HG02642 (cell line): Measurements from ENCODE around the gene MYF5.

Experiments
- ATAC-seq: cut with Tn5 transposase; IDR thresholded peaks from one replicate; pipeline ENCODE4 v1.9.1; 2021; ENCODE audit warnings: mild to moderate bottlenecking; ENCODE audit not compliant: unreplicated experiment, poor library complexity

Gene MYF5

DNA sequence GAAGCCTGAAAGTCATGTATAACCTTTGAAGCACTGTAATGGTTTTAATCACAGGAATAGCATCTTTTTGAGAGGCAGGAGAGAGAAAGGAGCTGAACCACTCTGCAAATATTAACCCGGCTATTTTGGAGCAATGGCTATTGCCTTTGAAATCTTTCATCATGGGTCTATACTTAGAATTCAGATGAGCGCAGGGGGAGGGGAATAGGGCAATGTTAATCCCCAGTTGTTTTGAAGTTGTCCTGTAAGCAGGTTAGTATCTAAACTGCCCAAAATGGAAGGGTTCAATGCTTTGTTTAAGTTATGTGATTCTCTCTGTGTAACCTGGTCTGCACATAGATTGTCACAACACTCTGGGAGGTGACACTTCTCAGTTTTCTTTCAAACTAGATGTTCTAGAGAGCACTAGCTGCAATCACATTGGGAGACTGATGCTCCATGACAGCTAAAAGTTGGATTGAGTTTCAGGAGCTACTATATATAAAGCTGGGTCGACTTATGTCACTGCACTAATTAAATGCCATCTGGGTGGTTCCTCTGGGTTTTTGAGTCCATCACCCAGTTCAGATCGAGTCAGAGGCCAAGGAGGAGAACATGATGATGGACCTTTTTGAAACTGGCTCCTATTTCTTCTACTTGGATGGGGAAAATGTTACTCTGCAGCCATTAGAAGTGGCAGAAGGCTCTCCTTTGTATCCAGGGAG lies 9.4 kb upstream of the MYF5 start, which contains the start of gene MYF6:
TSS of gene MYF6 (plus strand) at position 509 of the 704 bp plus-strand sequence. CDS start at position 595, 86 bp downstream.
- no peak for ATAC-seq

DNA sequence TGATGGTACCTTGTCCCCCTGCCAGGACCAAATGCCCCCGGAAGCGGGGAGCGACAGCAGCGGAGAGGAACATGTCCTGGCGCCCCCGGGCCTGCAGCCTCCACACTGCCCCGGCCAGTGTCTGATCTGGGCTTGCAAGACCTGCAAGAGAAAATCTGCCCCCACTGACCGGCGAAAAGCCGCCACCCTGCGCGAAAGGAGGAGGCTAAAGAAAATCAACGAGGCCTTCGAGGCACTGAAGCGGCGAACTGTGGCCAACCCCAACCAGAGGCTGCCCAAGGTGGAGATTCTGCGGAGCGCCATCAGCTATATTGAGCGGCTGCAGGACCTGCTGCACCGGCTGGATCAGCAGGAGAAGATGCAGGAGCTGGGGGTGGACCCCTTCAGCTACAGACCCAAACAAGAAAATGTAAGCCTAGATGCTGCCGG lies 8.9 kb upstream of the MYF5 start:
- no peak for ATAC-seq

DNA sequence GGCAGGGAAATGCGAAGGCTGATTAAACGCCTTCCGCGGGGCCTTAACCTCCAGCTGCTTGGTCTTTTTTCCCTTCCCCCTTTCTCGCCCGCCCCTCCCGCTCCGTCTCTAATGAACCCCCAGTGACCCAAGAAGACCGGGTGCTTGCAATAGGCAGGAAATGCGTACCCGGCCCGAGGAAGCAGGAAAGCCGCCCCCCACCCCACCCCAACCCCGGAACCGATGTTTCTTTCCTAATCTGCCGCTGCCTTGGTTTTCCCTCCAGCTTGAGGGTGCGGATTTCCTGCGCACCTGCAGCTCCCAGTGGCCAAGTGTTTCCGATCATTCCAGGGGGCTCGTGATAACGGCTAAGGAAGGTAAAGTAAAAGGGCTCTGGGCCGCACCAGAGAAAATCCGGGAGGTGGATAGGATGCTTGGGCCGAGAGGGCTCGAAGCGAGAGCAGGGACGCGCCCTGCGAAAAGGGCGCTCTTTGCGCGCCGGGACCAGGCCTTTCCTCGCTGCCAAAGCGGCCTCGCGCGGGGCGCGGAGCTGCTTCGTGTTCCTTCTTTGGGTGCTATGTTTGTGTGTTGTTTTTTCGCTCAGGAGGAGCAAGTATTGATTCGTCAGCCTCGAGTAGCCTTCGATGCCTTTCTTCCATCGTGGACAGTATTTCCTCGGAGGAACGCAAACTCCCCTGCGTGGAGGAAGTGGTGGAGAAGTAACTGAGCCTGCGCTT lies 8.3 kb upstream of the MYF5 start:
- ATAC-seq: no peak

DNA sequence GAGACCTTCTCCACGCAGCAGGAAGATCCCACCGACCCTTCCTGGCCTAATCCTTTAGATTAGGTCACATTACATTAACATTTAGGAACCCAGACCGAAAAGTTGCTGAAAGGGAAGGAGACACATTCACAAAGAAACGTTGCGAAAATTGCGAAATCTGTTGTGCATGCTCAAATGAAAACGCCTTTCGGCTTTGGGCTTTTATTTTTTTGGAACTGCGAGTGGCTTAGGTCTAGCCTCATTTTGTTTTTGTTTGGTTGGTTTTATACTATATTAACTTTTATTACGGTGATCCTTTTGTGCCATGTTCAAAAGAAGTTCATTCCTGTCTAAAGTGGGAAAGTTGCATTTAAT lies 7.8 kb upstream of the MYF5 start:
- no peak for ATAC-seq

DNA sequence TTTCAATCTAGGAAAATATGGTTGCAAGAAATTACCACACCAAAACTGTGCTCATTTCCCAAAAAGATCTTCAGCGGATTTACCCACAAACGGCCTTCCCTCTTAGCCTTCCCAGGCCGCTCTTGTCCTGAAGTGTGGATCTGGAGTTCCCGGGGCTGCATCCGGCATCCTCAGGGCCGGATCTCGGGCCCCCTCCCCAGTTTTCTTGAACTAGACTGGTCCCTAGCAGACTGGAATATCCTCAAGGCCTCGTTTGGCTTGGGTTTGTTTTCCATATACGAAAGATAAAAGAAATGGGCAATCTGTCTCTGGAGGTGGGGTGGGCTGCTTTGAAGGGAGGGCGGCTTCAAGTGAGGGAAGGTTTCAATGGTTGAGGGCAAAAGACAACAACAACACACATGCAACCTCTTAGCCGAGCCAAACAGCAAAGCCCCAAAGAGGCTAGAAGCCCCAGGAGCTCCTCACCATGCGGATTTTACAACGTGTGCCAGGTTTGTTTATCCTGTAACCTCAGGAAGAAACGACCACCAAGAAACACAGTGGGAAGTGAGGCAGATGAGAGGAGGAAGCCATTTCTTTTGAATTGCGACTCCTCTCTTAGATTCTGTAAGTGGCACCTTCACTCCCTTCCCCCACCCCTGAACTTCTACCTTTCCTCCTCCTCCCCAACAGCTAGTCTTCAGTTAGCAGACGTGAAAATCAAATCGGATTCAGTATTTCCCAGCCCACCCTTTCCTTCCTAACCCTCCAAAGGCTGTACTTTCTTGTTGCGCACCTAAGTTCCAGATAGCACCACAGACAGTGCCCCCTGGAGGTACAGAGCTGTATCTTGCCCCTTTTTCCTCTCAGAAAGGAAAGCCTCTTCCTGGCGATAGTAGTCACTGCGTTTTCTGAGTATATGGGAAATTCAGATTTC lies 6.6 kb upstream of the MYF5 start:
- ATAC-seq: peak; percentile 59

DNA sequence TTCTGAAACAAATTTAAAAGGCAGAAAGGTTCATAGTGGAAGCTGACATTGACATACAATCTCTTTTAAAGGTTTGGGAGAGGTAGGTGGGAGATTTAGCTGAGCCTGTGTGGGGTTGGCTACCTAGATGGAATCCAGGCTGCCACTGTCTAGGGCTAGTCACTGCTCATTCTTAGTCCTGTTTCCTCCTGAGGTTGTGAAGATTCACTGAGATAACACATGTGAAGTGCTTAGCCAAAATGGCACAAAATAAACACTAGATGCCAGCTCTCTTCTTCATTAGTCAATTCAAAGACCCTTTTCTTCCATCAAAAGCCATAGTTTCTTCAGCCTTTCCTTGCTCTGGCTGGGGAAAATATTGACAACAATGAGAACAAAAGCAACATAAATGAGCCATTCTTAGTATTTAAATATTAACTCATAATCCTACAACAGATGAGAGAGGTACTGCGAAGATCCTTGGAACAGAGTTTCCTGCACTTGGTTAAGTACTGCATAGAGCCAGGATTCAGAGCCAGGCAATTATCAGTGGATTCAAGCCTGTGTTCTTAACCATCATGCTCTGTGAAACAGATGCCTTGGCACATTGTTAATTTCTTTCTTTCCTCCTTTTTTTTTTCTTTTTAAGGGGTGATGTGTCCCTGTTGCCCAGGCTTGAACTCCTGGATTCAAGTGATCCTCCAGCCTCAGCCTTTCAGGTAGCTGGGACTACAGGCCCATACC lies 5.8 kb upstream of the MYF5 start:
- ATAC-seq: peak; percentile 26

DNA sequence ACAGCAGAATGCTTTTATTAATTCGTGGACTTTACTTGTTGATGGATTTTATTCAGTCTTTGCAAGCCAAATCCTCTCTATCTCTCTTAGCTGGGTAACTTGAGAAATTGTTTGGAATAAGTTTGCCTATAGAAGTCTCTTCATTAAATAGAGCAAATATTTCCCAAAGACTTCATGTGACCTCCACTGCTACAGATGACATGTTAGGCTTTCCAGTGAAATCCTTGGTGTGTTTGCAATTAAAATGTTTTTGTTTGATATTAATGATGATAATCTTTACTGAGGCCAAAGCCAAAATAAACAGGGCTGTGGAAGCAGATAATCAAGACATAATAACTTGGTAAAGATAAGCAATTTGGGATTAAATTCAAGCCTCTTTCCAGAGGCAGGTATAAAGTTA lies 4.8 kb upstream of the MYF5 start:
- ATAC-seq: no peak

DNA sequence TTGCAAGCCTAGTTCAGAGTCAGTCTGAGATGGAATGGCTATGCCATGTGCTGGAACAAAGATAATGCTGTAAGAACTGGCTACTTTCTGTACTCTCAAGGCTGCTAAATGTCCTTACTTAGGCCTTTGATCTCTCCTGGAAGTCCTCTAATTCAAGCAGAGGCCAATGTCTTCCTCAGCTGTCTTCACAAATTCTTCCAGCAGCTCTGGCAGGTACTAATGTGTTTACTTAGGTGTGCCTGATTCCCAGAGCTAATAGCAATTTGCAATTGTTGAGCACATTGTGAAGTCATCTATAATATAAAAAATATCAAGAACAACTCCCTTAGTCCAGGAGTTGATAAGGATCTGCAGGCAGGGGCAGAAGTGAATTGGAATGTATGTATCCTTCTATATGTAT lies 3.8 kb upstream of the MYF5 start:
- no peak for ATAC-seq

DNA sequence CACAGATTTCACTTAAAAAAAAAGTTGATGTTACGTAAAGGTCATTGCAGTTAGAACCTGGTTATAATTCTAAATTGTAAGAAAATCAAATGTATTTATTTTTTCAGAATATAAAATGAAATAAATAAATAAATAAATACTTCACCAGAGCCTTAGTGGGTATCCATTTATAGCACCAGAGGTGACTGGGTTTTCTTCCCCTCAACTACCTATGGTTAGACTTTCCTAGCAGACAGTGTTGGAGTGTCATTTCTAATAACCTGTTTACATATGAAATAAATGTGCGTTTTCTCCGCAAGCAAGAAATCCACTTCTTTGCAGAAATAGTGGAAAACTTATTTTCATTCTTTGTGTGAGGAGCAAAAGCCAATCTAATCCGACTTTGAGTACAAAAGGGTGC lies 3.3 kb upstream of the MYF5 start:
- no peak for ATAC-seq

DNA sequence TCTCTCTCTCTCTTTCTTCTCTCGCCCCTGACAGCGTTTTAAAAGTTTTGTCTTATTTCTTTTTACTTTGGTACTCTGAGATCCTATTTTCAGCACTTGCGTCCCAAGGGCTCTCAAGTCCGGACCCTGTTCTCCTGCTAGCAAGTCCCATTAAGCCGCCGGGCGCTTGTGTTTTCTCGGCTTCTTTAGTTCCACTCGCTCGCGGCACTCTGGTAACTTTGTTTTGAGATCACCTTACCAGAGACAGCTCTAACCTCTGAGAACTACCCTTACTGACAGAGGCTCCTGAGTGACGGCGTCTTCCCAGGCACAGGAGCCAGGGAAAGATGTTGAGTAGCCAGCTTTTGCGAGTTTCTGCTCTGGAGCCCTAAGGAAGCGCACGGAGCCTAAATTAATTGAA lies 2.7 kb upstream of the MYF5 start:
- no peak for ATAC-seq

DNA sequence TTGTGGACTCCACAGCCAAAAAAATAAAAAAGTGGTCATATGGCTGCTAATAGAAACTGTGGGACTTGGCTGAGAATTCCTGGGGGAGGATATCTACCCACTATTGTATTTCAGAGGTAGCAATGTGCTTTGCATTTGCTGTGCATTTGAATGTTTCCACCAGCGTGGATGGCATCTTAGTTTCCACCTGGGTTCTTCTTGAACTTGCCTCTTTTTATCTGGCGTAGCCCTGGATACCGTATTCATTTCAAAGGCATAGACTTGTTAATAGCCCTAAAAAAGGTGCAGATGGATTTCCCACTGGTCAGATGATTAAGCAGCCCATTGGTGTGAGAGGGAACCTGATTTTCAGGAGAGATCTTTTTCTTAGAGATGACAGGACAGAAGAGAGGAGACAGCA lies 1.9 kb upstream of the MYF5 start:
- ATAC-seq: no peak

DNA sequence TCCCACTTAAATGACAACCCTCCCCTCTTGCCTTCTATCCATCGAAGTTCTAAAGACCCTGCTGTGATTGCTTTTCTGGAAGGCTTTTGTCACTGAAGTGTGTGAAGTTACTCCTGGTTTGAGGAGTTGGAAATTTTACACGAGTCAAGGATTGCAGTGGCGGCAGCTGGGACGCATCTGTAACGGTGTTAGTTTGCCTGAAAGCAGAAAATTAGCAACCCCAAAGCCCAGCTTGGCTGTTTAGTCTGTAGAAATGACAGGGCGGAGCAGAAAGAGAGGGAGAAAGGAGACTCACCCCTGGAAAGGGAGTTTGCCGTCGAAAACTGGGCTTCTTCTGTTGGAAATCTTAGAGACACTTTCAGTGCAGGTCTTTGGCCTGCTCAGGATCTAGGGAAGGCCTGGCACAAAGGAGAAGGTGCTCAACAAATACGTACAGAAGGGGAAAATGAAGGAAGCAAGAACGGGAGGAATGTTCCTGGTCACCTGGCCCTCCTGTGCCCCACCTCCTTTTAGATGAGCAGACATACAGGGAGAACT lies 931 bp upstream of the MYF5 start:
- no peak for ATAC-seq

DNA sequence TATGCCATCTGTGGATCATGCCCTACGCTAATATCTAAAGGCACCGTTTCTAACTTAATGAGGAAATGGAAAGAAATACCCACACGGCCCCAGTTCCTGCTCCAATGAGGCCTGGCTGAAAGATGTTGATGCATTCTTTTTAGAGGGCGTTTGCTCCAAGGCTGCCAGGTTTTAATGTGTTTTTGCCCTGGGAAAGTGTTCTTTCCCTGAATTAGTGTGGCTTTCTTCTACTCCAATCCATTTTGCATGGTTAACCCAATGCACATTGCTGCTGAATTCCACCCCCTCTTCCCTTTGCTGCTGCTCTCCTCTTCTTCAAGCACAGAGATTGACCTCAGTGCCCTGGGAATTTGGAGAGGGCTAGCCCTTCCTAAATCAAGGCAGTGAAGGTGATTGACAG lies 1.1 kb downstream of the MYF5 start:
- no peak for ATAC-seq

DNA sequence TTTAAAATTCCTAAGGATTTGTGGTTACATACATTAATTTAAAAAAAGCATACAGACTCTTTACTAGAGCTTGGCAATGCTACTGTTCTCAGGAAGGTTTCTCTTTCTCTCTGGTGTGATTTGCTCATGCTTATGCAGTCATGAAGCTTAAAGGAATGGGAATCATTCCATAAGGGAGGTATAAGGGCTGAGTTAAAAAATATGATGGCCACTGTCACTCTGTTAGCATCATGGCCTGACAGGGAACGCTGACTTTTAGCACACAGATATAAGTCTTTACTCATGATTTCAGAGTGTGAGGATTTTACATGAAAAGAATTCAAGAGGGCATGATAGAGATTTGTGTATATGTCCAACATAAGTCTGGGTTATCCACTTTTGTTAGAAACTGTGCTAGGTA lies 3.8 kb downstream of the MYF5 start:
- no peak for ATAC-seq

DNA sequence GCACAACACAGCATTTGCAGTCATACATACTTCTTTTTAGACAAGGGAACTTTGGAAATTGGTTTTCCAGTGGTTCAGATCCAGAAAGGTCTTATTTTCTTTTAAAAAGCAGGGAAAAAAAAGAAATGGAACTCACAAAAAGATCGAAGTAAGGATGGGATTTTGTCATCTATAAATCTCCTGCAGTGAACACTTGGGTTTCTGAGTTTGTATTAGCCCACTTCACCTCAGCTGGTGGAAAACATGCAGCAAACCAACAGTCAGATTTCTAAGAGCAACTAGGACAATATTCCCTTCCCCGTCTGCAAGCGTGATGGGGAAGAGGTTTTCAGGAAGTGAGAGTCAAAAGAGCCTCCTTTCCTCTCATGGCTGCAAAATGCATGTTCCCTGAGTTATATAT lies 4.6 kb downstream of the MYF5 start:
- no peak for ATAC-seq

DNA sequence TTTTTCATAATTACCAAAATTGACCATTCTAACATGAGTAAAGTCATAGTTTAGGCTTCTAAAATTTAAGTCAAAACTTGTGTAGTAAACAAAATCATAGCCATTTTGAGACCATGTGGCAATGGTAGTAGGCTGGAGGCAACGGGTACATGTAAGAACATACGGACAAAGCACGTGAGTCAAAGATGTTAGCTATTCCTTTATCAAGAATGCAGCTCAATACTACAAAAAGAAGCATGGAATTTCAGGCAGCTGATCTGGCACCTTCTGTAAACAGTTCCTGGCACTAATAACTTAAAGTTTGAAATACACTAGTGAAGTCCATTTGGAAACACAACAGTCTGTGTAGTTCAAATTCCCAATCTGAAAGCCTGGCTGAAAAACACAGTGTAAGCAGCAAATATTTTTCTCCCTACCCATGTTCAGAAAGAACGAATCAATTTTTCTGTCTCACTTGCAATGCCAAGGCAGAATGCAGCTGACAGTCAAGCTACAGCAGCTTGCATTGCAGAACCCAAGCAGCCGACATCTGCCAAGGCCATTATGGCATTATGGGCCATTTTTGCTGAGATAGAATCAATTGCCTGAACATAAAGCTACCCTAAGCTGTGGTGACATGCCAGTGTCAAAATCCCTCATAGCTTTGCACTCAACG lies 29.3 kb downstream of the MYF5 start:
- ATAC-seq: no peak

DNA sequence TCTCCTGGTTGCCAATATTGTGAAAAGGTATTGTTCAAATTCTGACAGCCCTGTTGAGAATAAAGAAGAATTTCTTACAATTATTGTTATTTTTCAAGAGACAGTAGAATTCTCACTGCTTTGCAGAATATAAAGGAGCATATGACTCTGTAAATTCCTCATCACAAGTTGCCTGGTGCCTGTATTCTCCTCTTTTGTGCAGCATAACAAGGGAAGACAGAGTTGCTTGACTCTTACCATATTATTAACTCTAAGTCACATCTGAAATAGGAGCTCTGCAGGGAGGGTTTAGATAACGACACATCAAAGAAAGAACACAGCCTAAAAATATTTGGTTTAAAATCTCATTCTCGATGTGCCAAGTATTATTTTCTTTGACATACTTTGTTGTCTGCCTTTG lies 31.1 kb downstream of the MYF5 start:
- no peak for ATAC-seq

DNA sequence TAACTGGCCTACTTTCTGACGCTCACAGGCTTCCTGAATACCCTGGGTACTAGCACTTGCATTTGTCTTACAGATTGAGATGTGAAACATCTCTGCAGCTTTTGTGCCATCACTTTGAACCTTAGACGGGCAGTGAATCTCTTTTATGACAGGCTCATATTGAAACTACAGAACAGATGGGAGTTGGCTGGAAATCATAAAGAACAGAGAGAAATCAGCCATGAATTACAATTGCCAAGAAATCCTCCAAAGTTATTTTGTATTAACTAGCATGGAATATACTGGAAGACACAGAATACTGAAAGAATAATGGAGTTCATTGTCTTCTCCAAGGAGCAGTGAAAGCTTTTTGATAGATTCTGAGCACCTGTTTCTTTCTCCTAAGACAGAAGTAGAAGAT lies 32.7 kb downstream of the MYF5 start:
- ATAC-seq: no peak

DNA sequence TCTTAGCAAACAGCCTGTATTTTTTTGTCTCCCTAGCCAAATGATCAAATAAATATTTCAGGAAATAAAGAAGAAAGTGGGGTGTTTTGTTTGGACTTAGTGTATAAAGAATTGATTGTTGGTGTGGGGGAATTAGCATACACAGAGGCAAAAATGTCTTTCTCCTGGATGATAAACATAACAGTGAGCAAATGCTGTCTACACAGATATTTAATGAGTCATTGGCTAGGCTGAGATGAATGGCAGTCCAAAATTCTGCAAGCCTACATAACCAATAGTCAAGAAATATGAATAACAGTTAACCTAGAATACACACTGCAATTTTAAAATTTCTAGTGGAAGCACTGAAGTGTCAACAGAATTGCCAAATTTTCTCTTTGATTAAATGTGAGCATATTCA lies 35.8 kb downstream of the MYF5 start:
- ATAC-seq: no peak

DNA sequence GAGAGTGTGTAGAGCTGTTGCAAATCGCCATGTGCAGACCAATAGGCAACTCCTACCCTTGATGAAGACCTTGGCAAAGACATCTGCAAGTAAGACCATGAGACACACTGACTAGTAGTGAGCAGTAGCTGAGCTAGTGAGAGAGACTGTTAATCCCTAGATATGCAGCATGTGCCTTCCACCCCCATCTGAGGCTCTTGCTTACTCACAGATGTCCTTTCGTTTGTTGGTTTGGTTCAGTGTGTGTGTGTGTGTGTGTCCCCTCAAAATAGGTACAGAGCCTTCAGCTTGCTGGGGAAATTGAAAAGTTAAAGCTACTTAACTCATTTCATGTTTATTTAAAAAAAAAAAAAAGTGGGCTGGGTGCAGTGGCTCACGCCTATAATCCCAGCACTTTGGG lies 37.6 kb downstream of the MYF5 start:
- ATAC-seq: no peak
